SKM-1 treated with dmso at 0.1 percent for 144 hours (cell line): ENCODE measurements around the gene PLEKHB1.

Experiments used
- DNase-seq: peaks from one replicate; lab custom pipeline; 2025; ENCODE audit not compliant: unreplicated experiment; lab: John Stamatoyannopoulos, UW

The PLEKHB1 gene

GRCh38 chr11:73645972-73646631 lies at the start of gene PLEKHB1:
PLEKHB1 (plus strand) TSS chr11:73646581; CDS start chr11:73646609, 28 bp downstream.
- DNase-seq, result no peak

- DNase-seq, result no peak
These were observed 48.9 kb upstream of the PLEKHB1 start for GRCh38 chr11:73597336-73597955.

DNA sequence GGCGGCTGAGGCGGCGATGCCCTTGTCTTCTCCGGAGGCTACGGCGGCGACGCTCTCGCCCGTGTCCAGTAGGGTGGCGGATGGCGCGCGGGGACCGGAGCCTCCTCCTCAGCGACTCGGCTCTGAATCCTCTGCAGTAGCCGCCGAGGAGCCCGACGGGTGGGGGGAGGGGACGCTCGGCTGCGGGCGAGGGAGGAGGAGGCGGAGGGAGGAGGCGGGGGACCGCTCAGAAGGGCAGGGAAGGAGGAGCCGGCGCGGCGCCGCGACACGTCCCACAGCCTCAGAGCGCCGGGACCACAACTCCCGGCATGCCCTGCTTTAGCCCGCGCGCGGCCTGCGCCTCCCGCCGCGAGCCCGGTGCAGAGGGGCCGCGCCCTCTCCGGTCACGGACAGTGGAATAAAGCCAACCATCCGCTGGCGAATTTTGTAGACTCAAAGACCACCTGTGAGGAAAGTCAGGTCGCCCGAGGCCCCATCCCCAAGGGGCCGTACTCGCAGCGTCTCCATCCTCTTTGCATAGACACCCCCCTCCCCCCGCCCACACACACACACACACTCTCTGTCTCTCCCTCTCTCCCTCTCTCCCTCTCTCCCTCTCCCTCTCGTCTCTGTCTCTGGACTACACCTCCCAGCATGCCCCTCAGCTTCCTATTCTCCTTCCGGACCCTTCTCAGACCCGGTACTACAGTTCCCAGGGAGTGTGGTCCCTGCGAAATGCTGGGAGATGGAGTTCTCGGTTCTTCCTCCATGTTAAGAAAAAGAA lies 48.2 kb upstream of the PLEKHB1 start, which contains the start of gene FAM168A:
FAM168A (minus strand) TSS at position 157 of the 763 bp plus-strand sequence. CDS start 129,638 bp downstream, outside the sequence.
- DNase-seq, result peak; percentile 95

DNA sequence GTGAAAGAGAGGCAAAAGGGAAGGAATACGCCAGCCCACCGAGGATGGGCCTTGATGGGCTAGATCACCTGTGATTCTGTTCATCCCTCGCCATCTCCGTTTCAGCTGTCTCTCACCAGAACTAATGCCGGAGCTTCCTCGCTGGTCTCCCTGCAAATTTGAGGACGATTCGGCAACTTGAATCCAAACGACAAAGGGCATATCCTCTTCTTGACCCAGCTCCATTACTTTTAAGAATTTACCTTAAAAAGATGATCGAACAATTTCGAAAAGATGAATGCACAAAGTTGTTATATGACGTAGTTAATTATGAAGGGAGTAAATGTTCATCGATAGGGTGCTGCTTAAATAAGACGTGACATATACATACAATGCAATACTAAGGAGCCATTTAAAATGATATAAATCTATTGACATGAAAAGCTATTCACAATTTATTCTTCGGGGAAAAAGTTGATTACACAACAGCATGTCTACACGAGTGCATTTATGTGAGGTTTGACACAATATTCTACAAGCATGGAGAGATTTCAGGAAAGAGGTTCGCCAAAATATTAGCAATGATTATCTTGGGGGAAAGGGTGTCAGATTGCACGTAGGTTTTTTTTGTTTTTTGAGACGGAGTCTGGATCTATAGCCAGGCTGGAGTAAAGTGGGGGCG lies 47.5 kb upstream of the PLEKHB1 start:
- no peak for DNase-seq

DNA sequence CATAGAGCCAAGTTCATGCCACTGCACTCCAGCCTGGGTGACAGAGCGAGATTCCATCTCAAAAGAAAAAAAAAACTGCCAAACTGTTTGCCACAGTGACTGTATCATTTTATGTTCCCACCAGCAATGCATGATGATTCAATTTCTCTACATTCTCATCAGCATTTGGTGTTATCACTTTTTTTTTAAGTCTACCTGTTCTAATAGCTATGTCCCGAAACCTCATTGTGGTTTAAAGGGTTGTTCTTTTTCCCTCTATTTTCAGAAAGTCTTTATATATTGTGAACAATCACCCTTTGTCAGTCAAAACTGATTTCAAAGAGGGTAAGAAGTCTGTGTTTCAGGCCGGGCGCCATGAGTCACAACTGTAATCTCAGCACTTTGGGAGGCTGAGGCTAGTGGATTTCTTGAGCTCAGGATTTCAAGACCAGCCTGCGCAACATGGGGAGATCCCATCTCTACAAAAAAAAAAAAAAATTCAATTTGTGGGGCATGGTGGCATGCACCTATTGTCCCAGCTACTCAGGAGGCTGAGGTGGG lies 33.7 kb upstream of the PLEKHB1 start:
- no peak for DNase-seq

DNA sequence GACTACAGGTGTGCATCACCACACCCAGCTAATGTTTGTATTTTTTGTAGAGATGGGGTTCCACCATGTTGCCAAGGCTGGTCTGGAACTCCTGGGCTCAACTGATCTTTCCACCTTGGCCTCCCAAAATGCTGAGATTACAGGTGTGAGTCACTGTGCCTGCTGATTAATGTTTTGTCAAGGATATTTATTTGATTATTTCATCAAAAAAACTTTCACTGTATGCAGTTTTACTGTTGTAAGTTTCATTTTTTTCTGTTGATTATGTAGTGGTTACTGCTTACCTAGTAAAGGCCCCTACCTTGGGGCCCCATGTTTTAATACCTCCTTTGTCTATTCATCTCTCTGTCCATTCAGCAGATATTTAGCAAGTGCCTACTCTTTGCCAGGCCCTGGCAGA lies 31.8 kb upstream of the PLEKHB1 start:
- no peak for DNase-seq

- no peak for DNase-seq
These were observed 23.3 kb upstream of the PLEKHB1 start for GRCh38 chr11:73622926-73623593.

- peak; percentile 89 for DNase-seq
These were observed 22.7 kb upstream of the PLEKHB1 start for GRCh38 chr11:73623686-73624085.

DNA sequence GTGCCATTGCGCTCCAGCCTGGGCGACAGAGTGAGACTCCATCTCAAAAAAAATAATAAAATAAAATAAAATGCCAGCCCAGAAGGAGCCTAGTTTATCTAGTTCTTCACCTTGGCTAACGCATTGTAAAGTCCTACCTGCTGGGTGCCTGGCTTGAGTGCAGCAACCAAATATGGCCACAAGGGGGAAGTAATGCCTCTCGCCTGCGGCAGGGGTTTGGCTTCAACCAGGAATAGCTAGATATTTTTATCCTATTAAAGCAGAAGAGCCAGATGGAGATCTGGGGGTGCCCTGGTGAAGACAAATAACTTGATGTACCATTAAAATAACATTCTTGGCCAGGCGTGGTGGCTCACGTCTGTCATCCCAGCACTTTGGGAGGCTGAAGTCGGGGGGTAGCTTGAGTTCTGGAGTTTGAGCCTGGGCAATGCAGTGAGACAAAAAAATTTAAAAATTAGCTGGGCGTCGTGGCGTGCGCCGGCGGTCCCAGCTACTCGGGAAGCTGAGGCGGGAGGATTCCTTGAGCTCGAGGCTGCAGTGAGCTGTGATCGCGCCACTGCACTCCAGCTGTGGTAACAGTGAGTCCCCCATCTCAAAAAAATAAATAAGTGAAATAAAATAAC lies 20.6 kb upstream of the PLEKHB1 start:
- DNase-seq, result peak; percentile 69

GRCh38 chr11:73629907-73630306 lies 16.5 kb upstream of the PLEKHB1 start:
- no peak for DNase-seq

DNA sequence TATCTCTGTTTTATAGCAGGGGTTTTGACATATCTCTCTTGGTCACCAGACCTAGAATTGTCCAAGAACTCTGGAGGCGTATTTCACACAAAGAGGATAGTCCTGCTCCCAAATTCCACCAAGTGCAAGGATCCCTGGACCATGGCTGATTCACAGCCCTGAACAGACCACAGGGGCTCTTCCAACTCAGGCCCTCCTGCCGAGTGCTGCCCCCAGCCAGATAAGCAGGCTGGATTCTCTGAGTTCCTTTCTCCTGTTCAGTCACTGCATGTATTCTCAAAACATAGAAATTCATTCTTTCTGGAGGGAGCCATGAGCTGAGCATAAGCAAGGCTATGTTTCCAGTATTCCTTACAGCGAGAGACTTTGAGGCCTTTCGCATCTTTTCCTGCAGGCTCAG lies 13.4 kb upstream of the PLEKHB1 start:
- no peak for DNase-seq

DNA sequence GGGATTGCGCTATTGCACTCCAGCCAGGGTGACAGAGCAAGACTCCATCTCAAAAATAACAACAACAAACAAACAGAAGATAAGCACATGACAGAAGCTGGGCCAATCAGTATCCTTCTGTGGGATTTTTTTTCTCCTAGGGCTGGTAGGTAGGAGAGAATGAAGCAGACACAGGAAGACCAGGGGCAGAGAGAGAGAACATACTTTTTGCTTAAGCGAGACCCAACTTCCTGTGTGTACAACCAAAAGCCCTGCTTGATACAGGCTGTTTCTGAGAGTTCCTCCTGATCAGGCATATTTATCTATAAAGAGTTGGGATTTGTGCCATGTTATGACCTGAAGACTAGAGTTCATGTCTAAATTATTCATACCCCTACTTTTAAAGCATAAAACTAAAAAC lies 12.4 kb upstream of the PLEKHB1 start:
- no peak for DNase-seq

DNA sequence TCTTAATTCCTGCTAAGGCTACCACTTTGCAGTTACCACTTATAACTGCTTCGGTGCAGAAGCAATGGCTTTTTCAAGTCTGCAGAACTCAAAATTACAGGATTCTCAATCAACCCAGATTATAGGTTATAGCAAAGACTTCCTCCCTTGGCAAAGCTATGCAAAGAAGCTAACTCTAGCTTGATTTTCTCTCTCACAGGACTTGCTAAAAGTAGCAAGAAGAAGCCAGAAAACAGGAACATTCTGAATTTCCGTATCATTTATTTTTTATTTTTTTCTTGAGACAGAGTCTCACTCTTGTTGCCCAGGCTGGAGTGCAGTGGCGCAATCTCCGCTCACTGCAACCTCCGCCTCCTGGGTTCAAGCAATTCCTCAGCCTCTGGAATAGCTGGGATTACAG lies 10.7 kb upstream of the PLEKHB1 start:
- no peak for DNase-seq

DNA sequence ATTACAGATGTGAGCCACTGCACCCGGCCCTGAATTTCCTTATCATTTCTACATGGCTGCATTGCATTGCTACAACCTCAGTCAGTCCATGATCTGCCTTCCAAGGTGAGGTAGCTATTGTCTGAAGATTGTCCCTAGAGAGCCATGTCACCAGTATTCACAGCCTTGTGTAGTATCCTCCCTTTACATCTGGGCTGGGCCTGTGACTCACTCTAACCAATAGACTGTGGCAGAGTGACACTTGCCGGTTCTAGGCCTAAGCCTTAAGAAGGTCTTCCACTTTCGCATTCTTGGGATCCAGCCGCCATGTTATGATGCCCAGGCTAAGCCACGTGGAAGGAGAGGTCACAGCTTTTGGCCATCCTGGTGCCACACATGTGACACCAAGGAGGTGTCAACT lies 10.1 kb upstream of the PLEKHB1 start:
- DNase-seq, result no peak

GRCh38 chr11:73637012-73637411 lies 9.4 kb upstream of the PLEKHB1 start:
- DNase-seq, result no peak

GRCh38 chr11:73640592-73640991 lies 5.8 kb upstream of the PLEKHB1 start:
- no peak for DNase-seq

GRCh38 chr11:73641668-73642067 lies 4.7 kb upstream of the PLEKHB1 start:
- no peak for DNase-seq

DNA sequence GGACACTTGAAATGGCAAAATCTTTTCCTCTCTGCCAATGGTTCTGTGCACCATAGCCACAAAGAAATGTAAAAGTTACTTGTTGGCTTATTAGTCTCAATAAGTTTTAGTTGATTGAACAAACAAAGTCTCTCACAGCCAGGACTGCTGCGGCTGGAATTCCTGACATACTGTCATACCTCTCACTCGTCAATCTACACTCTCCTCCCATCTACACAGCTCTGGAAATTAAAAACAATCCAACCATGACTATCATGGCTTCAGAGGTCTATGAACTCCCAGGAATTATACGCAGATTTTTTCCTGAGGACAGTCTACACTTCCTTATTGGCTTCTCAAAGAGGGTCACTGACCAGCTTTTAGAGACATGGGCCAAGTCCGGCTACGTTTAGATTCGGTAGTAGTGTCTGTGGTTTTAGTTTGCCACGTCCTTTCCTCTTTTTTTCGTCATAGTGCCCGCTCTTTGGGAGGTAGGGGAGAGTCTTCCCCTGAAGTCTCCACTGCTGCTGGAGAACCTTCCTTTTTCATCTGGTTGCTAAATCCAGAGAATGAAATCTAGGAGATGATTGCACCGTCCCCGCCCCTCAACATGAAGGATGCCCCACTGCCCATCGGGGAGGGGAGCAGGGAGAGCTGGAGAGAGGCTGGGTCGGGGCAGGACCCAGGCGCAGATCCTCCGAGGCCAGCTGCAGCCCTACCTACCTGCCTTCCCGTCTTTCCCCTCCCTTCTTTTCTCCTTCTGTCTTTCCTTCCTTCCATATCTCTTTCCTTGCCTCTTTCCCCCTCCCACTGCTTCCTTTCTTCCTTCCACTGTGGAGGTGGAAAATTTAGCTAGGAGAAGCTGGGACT lies 1.0 kb upstream of the PLEKHB1 start:
- peak; percentile 25 for DNase-seq

GRCh38 chr11:73647459-73648100 lies 1.2 kb downstream of the PLEKHB1 start:
- no peak for DNase-seq
